ENCODE measurements around the gene L3MBTL4.
"Not testable (repeated sequence)": the region's sequence is repeated elsewhere in the genome, so short reads cannot be mapped to it uniquely, and the experiment has no call there.

The L3MBTL4 gene

DNA sequence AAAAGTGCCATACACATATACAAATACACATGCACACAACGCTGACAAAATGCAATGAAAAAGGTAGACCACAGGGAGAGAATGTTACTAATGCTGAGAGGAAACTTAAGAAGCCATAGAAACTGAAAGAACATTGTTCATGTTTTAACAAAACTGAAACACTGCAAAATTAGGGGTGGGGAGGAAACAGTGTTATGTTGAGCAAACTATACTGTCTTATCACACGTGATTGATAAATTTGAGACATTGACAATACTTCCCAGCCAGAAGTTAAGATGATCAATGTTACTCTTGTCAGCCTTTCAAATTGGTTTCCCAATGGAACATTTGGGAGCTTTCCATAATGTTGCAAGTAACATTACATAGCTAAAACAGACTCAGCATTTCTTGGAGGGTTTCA is 165.5 kb downstream of the L3MBTL4 start:
- no peak for DNase-seq

GRCh38 chr18:6248017-6248416 is 166.7 kb downstream of the L3MBTL4 start:
- DNase-seq, result no peak

DNA sequence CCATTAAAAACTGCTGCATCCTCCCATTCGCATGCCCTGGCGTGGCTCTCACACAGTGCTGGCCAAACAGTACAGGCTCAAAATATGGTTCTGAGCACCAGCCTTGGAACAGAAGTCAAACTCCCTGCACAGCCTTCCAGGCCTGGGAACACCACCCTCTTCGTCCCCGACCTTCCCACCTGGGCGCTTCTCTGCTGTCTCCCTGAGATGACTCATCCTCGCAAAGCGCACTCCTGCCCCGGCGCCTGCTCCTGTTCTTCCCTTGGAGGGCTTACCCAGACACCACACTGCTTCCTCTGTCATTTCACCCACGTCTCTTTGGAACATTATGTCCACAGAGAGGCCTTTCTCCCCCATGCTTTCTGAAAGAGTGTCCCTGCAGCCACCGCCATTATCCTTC is 172.7 kb downstream of the L3MBTL4 start:
- no peak for DNase-seq

DNA sequence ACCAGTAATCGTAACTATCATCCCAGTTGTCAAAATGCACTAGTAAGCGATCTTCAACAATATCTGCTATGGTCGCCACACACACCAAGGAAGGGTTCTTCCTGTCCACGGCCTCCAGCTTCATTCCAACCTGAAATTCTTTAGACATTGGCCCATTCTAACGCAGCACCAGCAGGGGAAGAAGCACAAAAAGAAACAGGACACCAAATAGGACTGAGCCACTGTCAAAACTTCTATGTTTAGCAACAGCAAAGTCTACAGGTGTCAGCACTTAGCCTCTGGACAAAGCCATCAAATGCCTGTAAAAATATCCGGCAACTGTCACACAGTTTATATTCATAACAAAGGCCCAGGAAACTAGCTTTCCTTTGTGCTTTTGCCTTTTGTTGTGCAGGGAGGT is 175.0 kb downstream of the L3MBTL4 start:
- no peak for DNase-seq

GRCh38 chr18:6236258-6236657 is 178.5 kb downstream of the L3MBTL4 start:
- DNase-seq, result no peak

DNA sequence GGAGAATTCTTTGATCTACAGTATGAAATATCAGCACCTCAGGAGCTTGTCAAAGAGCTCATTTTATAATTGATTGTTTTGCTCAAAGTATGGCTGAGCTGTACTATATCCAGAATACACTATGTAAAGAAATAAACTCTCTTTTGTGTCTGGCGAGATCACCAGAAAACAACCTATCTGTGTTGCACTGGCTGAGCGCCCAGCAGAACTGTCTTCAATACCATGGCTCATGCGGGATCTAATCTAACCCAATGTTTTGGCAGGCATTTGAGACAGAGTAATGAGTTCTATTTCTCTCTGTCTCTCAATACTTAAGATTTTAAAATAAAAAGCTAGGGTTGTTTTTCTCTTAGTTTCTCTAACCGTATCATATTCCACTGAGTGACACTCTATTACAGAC is 192.4 kb downstream of the L3MBTL4 start:
- DNase-seq, result no peak

- no peak for DNase-seq
Measured at GRCh38 chr18:6221602-6222014, 193.1 kb downstream of the L3MBTL4 start.

DNA sequence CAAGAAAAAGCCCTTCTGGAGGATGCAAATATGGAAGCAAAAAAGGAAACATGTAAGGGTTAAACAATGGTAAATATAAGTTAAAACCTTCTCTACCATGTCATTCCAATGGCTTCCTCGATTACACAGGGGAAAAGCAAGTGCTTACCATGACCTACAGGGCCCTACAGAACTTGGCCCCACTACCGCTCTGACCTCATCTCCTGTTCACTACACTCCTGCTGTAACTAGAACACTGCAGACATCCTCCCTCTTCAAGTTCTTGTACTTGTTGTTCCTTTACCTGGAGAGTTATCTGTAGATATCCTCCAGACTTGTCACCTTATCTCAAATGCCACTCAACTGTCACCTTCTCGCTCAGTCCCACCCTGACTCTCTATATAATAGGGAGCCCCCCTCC is 194.6 kb downstream of the L3MBTL4 start:
- DNase-seq, result no peak

GRCh38 chr18:6219116-6219717 is 195.5 kb downstream of the L3MBTL4 start:
- no peak for DNase-seq

GRCh38 chr18:6215888-6216287 is 198.8 kb downstream of the L3MBTL4 start:
- no peak for DNase-seq

- no peak for DNase-seq
Measured at GRCh38 chr18:6211174-6211504, 203.6 kb downstream of the L3MBTL4 start.

GRCh38 chr18:6210349-6211173 is 204.2 kb downstream of the L3MBTL4 start:
- no peak for DNase-seq

DNA sequence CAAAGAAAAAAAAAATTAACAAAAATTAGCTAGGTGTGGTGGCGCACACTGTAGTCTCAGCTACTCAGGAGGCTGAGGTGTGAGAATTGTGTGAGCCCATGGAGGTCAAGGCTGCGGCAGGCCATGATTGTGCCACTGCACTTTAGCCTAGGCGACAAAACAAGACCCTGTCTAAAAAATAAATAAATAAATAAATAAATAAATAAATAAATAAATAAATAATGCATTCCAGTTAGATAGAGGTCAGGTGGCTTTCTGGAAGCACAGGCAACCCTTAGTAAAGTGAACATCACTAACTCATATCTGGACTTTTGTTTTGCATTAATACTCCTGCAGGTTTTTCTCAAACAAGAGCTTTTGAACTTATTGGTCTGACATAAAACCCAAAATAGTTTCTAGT is 206.8 kb downstream of the L3MBTL4 start:
- DNase-seq, result no peak

DNA sequence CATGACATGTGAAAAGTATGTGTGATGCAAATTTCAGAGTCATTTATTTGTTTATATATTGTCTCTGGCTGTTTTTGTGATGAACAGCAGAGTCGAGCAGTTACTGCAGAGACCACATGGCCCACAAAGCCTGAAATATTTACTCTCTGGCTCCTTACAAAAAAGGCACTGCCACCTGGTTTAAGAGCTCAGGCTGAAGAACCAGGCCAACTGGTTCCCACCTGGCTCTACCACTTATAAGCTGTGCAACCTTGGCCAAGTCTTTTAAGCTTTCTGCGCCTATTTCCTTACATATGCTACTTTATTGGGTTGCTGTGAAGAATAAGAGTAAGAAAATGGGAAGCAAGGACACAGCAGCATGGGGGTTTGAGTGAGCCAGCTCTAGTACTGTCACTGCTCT is 207.6 kb downstream of the L3MBTL4 start:
- DNase-seq, result no peak

GRCh38 chr18:6205706-6206105 is 209.0 kb downstream of the L3MBTL4 start:
- DNase-seq, result no peak

DNA sequence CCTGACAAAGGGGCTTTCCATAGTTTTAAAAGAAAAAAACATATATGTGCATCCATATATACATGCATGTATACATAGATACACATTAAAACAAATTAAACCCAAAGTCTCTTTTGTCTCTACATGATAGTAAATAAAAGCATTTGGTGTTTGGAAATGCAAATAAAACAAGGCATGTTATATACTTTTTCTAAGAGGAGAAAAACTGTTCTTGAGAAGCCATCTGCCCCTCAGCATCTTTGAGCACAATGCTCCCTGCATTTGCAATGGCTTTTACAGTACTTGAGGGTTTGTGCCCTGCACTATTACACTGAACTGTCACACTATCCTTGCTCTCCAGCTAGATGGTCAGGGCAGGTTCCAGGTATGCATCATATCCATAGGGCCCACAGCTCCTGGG is 210.2 kb downstream of the L3MBTL4 start:
- no peak for DNase-seq

DNA sequence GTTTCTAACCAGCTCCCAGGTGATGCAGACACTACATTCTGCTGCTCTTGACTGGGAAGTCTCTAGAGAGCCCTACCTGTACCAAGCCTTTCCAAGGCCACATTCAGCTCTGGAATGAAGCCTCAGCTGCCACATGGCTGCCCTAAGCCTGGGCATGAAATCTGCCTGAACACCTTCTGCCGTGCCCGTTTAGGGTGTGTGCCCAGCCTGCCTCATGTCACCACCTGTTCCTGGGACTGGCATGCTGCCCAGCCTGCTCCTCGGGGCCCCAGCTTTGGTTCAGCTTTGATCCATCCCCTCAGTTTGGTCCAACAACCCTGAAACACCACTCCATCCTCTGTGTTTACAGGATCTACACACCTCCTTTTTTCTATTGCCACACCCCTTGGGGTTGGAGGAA is 210.9 kb downstream of the L3MBTL4 start:
- DNase-seq, result no peak

DNA sequence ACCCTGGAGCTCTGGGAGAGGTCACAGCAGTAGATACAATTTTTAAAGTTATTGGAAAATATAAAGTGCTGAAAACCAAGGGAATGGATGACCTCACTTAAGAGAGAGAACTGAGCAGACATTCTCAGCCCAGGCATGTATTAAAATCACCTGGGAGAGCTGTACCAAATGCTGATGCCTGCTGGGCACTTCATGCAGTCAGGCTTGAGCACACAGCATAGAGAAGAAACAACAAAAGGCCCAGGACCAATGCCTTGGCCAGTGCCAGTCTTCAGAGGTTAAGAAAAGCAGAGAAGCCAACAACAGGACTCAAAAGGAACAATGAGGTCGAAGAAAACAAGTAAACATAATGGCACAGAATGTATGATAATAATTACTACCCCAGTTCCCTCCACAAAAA is 211.8 kb downstream of the L3MBTL4 start:
- no peak for DNase-seq

DNA sequence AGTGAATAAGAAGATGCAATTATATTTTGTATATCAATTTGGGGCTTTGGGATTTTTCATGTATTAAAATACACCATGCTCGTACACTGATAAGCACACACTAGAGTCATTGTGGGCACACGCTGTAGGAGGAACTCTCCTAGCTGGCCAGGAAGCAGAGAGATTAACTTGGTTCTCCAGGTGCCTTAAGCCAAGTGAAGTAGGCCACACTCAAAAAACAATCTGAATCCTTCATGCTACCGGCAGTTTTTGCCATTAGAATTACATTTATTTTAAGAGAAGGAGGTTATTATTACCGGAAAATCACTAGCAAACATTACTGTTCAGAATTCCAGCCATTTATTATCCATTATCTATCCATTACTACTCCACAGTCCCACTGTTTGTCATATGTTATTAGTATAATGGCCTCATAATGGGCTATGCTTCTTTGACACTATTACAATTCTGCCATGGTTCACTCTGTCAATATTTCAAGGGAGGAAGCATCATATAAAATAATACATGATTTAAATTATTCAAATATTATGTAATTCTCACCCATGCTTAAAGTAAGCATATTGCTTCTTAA is 214.4 kb downstream of the L3MBTL4 start:
- no peak for DNase-seq

- no peak for DNase-seq
Measured at GRCh38 chr18:6199777-6200176, 214.9 kb downstream of the L3MBTL4 start.

DNA sequence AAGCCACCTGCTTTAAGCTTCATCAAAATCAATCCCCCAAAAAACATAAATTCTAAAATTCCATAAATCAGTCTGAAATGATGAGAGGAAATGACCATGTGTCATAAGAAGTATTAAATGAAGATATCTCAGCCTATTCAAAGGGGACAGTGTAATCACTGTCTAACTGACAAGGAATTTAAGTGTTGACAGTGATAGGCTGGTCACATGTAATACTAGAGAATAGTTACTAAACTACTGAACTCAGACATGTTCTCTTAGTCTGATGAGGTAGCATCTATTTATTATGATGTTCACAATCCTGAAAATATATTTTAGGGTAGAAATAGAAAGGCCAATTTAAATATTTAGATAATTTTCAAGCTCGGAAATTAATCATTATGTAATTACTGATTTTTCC is 216.1 kb downstream of the L3MBTL4 start:
- no peak for DNase-seq

GRCh38 chr18:6194640-6195039 is 220.1 kb downstream of the L3MBTL4 start:
- DNase-seq, result no peak

DNA sequence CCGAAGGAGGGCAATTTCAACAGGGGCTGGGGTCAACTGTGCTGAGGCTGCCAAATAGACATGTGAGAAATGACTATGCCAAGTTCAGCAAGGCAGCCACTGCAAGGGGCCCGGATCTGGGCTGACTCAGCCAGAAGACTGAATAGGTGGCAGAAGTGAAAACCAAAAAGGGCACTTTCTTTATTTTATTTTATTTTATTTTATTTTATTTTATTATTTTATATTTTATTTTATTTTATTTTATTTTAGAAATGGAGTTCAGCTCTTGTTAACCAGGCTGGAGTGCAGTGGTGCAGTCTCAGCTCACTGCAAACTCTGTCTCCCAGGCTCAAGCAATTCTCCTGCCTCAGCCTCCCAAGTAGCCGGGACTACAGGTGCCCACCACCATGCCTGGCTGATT is 228.9 kb downstream of the L3MBTL4 start:
- DNase-seq, result not testable (repeated sequence)

GRCh38 chr18:6174983-6175745 is 239.5 kb downstream of the L3MBTL4 start:
- no peak for DNase-seq
